Cortex of kidney (tissue), 1 donor: ENCODE results near the gene KCNMA1.

Source experiments
- DNase-seq: peaks from one replicate; lab custom pipeline; 2025; lab: John Stamatoyannopoulos, UW

The KCNMA1 gene

DNA sequence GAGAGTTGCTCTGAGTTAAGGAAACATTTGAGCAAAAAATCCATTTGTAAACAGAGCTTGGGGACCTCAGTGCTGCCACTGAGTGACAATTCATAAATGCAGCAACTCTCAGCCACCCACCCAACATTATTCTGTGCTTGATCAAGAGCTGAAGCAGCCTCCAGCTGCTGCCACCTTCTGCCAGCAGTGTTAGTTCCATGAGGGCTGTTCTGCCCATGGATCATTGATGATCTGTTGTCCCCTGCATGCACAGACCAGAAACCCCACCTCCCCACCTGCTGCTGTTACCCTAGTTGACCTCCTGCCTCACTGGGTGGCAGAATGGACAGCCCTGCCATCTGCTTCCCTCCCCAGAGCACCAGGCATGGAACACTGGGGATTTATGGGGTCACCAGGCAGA lies 305.4 kb downstream of the KCNMA1 start:
- DNase-seq, result no peak

DNA sequence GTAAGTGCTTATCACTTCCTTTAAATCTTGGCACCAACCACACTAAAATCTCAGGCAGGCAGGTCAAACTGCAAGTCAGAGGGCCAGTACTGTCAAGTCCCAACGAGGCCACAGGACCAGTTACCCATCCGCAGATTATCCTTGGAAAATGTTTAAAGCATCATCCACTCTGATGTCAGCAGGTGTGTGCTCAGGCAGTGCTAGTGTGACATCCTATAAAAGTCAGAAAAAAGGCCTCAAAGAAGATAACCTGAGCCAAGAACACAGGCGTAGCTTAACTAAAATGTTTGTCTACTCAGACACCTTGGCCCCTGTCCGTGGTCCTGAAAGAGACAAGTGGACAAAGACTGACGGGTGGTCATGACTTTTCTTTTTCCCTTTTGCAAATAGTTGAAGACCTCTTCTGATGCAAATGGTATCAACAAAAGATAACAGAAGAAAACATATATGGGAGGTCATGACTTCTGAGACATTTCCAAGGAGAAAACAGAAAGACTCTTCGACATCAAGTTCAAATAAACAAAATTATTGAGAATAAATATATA lies 309.3 kb downstream of the KCNMA1 start:
- no peak for DNase-seq

GRCh38 chr10:77325233-77325537 lies 312.4 kb downstream of the KCNMA1 start:
- no peak for DNase-seq

DNA sequence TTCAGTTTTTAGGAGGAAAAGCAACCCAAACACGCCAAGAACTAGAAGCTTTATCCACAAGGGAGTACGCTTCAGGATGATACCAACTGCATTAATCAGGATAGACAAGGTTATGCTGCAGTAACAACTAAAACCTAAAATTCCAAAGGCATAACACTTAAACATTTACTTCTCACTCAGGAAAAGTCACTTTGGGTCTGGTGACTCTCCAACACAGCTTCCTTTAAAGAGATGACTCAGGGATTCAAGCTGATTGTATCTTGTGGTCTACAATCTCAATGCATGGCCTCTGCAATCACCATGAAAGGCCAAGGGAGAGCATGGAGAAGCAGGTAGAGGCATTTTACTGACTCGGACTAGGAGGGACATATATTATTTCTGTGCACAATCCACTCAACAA lies 315.8 kb downstream of the KCNMA1 start:
- no peak for DNase-seq

GRCh38 chr10:77320971-77321471 lies 316.6 kb downstream of the KCNMA1 start:
- DNase-seq, result no peak

DNA sequence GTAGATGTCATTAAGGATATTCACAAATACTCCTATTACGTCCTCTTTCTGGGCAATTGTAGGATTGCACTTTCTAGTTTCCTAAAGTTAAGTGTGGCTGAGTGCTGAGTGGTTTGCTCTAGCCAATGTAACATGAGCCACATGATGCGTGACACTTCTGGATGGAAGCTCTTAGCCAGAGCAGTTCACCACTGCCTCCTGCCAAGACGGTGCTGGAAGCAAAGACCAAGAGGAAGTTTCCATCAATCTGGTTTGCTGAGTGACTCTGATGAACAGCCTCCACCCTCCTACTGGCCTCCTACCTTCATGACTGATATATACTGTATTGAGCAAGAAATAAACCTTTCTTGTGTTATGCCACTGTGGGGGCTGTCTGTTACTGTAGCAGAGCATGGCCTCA lies 318.1 kb downstream of the KCNMA1 start:
- DNase-seq, result no peak

DNA sequence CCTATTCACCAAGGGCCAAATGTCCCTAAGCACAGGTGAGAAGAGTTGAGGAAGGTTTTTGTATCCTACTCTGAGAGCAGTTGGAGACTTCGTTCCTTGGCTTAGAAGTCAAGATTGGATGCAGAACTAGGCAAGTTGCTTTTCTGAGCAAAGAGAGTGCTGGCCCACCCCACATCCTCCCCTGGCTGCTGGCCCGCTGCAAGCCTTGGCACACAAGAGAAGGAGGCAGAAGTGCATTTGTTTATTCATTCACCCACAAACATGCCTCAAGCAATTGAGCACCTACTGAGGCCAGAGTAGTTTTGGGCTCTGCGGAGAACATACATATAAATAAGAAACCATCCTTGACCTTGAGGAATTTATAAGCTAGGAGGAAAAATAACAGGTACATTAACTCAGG lies 318.9 kb downstream of the KCNMA1 start:
- no peak for DNase-seq

DNA sequence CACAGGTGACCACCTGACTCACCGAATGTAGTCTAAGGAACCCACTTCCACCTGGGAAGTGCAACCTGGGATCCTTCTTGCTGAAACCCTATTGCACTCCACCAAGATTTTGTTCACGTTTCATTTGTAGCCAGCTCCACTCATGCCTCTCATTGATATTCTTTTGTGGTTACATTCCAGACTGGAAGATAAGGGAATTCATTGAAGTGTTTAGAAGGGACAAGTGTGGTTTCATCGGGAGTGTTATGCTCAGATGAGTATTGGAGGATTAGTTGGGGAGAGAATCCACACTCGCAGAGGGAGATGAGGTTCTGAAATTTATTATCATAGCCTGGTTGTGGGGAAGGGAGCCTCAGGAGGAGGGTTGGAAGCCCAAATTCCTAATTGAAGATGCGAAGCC lies 320.4 kb downstream of the KCNMA1 start:
- DNase-seq, result no peak

DNA sequence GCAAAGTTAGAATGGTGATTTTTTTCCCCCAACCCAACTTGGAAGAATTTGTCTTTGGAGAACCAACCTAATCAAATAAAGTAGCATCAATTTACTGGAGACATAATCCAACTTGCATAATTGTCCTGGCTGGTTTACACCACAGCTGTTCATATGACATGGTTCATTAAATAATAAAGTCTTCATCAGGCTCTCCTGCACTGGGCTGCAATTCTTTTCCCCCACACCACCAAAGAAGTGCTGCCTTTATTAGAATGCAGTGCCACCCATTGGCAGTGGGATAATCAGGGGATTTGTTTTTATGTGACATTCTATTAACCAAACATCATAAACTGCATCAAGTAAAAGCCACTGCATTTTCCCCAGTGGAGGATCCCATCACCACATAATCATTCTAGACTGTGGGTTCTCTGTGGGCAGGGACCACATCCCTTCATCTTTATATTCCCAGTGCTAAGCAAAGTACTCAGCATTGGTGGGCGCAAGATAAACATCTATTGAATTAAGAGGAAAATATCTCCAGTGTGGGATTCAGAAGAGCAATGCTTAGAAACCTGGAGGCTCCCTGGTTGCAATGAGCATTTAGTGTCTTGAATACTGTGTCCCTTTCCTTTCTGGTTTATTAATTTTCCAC lies 322.0 kb downstream of the KCNMA1 start:
- DNase-seq, result no peak

DNA sequence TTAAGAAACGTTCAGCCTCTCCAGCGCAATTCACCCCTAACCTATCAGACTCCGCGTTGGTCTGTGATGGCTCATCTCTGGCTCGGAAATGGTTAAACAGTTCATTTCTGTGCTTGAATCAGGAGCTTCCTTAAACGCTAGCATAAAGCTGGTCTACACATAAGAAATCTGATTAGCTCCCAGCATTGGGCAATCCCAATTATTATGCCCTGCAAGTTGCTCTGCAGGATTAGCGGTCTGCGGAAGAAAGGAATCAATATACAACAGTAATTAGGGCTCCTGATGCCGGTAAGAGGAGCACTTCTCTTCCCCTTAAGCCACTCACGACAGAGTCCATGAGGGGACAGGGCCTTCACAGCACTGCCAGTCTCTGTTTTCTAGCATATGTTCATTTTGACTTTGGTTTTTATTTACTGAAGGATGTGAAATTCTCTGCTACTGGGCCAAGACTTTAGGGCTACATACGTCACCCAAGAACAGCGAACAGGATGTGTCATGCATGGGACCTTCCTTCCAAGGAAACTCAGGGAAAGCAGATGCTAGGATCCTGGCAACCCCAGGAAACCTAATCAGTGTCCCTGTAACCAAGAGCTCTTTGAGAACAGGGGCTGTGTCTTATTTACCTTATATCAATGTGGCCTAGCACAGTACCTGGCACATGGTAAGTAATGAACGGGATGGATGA lies 324.4 kb downstream of the KCNMA1 start:
- no peak for DNase-seq

- DNase-seq, result no peak
Measured at GRCh38 chr10:77311186-77311585, 326.4 kb downstream of the KCNMA1 start.

DNA sequence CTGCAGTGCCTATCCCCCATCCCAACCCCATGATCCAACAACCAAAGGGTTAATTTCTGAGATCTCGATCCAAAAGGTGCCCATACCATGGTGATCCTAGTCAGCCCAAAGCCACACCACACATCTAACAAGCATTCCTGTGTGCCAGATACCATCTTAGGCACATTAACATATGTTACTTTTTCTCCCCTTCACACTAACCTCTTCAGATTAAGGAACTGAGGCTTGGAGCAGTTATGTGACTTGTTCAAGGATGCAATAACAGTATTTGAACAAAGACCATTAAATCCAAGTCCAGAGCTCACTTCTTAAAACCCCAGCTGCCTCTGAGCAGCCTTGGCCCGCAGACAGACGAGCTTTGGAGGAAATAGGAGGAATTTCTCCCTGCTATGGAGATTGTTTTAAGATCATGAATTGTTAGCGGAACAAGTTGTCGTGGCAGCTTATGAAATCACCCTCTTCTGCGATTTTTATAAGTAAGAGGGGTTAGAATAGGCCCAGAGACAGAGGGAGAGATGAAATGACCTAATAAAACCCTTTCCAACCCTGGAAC lies 327.2 kb downstream of the KCNMA1 start:
- DNase-seq, result no peak

DNA sequence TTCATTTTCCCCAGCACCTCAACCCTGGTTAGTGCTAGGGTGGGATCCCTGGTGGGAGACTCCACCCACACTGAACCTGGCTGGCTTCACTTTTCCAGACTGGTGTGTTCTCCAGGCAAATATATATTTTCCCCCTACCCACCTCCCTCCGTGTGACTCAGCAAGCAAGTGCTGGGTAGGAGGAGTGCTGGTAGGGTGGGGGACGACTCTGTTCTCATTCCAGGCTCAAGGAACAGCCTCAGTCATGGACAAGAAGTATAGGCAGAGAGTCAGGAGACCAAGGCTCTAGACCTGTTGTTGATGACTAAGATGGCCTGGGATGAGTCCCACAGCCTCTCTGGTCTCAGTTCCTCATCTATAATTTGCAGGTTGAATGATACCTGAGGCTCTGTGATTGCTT lies 328.1 kb downstream of the KCNMA1 start:
- no peak for DNase-seq

DNA sequence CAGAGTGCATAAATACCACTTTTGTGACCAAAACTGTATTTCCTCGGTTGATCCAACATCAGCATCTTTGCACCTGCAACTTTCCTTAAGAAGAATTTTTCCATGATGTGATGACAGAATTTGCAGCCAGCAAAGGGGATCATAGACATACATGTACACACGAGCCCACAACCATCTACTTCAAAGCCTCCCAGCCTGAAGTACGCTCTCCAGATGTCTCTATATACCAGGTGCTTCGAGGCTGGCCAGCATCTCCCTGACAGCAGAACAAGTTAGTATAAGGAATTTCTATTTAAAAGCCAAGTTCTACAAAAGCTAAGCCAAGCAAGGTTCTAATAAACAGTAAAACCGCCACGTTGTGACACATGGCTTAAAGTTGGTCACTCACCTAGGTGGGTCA lies 328.5 kb downstream of the KCNMA1 start:
- no peak for DNase-seq

- no peak for DNase-seq
Measured at GRCh38 chr10:77308084-77308732, 329.4 kb downstream of the KCNMA1 start.

DNA sequence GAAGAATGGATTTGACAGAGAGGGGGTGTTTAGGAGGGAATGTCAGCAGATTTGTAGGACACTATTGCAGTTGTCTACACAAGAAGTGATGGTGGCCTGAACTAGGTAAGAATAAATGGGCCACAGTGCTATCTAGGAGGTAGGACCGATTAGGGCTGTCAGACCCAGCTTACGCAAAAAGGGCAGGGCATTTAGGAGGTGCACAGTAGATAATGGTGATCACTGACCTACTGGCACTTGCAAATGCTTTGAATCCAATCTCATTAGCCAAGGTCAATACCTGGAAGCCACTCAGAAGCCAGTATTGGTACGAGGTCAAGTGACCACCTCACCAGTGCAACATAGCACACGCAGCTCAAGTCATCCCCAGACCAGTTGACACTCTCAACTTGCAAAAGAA lies 330.9 kb downstream of the KCNMA1 start:
- no peak for DNase-seq

- DNase-seq, result no peak
Measured at GRCh38 chr10:77305650-77306632, 331.7 kb downstream of the KCNMA1 start.

DNA sequence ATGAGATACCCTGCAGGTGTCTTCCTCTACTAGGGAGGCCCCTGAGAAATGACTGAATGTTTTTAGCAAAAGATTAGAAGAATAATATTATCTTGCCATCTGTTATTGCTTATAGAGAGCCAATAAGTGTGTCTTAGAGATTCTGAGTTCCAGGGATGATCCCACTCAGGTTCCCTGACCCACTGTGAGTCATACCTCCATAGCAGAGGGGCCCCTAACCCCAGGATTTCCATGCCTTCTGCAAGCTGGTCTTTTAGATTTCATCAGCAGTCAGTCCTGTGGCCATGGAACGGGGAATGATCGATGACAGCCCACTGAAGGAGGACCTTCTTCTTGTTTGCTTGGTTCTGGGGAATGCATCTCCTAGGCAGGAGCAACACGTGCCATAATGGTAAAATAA lies 333.4 kb downstream of the KCNMA1 start:
- no peak for DNase-seq

DNA sequence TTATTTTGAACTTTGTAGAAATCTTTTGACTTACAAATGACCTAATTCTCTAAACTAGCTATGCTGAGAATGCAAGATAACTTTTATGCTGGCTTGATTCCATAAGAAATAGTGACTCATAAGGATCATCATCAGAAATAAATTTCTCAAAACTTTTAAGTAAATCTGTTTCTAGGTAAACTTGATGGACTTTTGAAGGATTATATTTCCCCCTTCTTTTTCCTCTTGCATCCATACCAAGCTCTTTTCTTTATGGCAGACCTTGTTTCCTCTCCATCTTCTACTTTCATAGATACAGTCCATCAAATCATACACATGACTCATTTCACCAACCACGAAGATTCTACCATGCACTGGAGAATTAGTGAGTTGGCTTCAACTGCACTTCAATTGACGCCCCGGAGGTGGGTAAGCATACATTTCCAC lies 336.3 kb downstream of the KCNMA1 start:
- DNase-seq, result no peak

DNA sequence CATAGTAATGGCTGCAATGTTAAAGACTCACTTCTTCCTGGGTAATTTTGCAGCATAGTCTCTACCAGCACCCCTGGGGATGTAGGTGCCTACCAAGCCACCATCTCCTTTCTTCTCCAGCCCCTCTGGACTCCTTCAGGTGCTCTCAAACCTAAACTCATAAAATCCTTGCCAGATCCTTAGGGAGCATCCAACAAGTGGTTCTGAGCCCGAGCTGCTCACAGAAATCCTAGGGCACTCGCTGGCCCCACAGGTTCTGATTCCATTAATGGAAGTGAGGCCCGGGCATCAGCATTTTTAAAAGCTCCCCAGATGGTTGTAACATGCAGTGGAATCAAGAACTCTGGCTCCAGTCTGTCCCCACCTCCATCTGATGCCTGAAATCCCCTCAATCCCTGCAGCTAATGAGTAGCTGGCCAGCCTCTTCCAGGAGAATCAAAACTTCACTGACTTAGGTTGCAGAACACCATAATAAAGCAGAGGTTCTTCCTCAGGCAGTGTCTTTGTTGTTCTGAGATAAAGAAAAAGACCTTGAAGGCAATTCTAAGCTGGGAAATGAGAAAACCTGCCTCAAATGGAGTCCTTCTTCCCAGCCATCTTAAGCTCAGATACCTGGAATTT lies 336.8 kb downstream of the KCNMA1 start:
- DNase-seq, result no peak

- DNase-seq, result no peak
Measured at GRCh38 chr10:77299320-77299719, 338.3 kb downstream of the KCNMA1 start.
